Skin of body (tissue), 2 donors: ENCODE data around the gene RAB25. TPM values are rescaled to one million over a fixed set of nuclear protein-coding genes. Genes with fewer than 3 reads are reported as not detected.
"Not testable (repeated sequence)": the region's sequence is repeated elsewhere in the genome, so short reads cannot be mapped to it uniquely, and the experiment has no call there.

ENCODE experiments used
- DNase-seq: peaks from one replicate; lab custom pipeline; 2025; lab: John Stamatoyannopoulos, UW
- total RNA-seq: library from RNA; depleted of rRNA; stranded (reverse); fragments of >200 nt; gene quantifications from one replicate; pipeline ENCODE4 v1.2.3, GENCODE V29; 2014

RAB25 gene
- total RNA-seq, 1 donor from 2014 or later: 31.7 TPM

- DNase-seq: peak; percentile 98
These were observed 6.3 kb upstream of the RAB25 start, which contains the start of gene LAMTOR2 for GRCh38 chr1:156054500-156055280. Gene LAMTOR2 (plus strand): TSS chr1:156054782. CDS start chr1:156054890, 108 bp downstream.

DNA sequence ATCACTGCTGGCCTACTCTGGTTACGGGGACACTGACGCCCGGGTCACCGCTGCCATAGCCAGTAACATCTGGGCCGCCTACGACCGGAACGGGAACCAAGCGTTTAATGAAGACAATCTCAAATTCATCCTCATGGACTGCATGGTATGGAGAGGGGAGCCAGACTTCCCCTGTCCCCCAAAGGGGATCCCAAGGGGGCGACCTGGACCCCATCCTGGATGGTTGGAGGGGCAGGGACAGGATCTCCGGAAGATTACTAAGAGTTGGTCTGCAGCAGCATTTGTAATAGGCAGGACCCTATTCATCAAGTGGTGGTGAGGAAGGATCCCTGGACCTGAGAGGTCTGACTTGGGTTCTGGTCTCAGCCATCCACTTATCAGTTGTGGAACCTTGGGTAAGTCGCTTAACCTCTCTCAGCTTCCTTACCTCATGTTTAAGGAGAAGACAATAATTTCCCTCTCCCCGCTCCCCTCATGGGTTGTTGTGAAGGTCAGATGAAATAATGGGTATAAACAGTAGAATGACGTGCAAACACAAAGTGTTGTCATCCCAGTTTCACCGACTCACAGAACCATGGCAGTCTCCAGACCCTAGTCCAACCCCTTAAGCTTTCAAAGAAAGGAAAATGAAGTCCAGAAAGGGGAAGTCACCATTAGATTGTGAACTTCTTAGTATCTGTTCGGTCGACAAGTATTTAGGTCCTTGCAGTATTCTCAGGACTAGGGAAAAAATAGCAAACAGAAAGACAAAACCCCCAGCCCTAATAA lies 5.5 kb upstream of the RAB25 start:
- no peak for DNase-seq

GRCh38 chr1:156056326-156056849 lies 4.6 kb upstream of the RAB25 start:
- no peak for DNase-seq

- DNase-seq: no peak
These were observed 1.2 kb downstream of the RAB25 start for GRCh38 chr1:156062189-156062588.

DNA sequence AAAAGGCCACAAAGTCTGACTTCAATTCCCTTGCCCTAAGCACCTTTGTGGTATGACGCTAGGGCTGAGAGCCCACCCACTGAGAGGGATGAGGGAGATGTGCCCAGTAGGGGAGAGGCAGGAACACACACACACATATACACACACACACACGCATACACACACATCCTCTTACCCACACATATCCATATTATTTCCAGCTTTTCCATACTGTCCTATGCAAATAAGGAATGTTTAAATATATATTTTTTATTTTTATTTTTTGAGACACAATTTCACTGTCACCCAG lies 3.0 kb downstream of the RAB25 start:
- DNase-seq: no peak

GRCh38 chr1:156064615-156065014 lies 3.7 kb downstream of the RAB25 start:
- DNase-seq: no peak

DNA sequence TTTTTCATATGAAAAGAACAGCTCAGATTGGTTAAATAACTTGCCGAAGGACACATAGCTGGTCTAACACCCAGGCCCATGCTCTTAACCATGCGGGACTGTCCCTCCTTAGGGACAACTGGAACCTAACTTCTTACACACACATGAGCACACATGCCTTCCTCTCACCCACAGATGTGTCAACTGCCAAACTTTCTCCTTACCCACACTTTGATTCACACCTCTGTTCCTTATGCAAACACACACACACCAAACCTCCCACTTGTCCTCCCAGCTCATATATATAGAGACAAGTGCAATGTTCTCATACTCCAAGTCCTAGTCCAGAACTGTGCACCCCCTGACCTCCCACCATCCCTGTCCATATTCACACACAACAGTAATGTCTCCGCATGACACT lies 4.3 kb downstream of the RAB25 start:
- no peak for DNase-seq

- no peak for DNase-seq
These were observed 4.9 kb downstream of the RAB25 start for GRCh38 chr1:156065871-156066270.

DNA sequence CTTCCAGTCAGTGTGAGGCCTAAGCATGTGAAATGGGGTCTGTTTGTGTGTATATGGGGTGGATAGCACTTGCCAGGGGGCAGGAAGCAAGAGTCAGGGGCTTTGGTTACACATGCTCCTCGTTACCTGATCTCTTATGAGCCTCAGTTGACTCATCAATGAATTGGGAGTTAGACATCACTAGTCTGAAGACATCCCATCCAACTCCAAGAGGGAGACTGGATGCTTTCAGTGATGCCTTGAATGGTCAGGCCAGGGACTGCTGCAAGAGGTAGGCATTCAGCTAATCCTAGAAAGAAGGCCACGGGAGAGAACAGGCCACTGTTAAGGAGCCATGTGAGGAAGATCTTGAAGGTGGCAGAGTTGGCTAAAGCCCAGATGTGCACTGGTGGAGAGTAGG lies 6.3 kb downstream of the RAB25 start:
- no peak for DNase-seq

- no peak for DNase-seq
These were observed 8.8 kb downstream of the RAB25 start for GRCh38 chr1:156069490-156070455.

GRCh38 chr1:156070548-156070947 lies 9.6 kb downstream of the RAB25 start:
- no peak for DNase-seq

DNA sequence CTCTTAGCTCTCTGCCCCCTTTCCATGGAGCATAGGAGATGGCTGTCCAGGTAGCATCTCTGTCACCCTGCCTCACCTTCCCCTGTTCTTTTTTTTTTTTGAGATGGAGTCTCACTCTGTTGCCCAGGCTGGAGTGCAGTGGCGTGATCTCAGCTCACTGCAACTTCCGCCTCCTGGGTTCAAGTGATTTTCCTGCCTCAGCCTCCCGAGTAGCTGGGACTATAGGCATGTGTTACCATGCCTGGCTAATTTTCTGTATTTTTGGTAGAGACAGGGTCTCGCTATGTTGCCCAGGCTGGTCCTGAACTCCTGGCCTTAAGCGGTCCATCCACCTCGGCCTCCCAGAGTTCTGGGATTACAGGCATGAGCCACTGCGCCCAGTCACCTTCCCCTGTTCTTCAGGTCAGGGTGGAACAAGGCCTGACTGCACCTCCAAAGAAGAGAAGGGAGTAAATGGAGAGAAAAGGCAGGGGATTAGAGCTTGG lies 10.4 kb downstream of the RAB25 start:
- not testable (repeated sequence) for DNase-seq

DNA sequence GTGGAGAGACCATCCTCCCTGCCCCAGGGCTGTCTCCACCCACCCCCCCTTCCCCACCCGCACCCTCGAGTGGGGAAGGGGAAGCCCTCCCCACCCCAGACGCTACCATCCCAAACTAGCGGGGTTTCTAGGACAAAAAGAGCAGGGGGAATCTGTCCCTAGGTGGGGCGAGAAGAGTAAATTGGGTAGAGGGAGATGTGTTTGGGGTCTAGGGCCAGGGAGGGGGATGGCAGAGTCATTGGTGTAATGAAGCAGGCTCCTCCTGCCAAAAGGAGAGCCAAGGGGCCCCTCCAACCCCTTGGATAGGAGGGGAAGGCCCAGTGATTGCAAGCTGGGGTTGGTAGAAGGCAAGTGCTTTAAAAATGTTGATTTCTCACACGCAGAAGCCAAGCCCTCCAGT lies 11.3 kb downstream of the RAB25 start:
- no peak for DNase-seq

DNA sequence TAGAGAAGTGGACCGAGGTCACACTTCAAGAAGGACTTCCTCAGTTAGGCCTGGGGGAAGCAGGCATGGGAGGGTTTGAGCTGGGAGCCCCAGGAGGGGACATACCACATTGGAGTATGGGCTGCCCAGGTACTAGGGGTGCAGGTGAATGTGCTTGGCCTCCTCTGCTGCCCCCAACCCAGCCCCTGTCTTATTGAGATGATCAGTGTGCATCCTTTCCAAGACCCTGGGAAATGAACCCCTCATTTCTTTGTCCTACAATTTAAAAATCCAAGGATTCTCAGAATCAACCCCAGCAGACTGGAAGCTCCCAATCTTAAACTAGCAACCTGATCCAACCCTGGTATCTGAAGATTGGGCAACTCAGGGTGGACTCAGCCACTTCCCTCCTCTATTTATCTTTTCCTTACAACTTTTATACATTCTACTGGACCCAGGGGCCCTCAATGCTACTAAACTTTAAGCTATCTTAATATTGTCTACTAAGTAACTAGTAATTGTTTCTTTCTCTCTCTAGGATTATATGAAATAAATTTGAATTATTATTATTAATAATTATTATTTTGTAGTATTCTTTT lies 12.2 kb downstream of the RAB25 start:
- DNase-seq: no peak

- no peak for DNase-seq
These were observed 12.8 kb downstream of the RAB25 start for GRCh38 chr1:156073740-156074139.

- no peak for DNase-seq
These were observed 13.7 kb downstream of the RAB25 start for GRCh38 chr1:156074661-156075060.

GRCh38 chr1:156075162-156075561 lies 14.2 kb downstream of the RAB25 start:
- DNase-seq: no peak

DNA sequence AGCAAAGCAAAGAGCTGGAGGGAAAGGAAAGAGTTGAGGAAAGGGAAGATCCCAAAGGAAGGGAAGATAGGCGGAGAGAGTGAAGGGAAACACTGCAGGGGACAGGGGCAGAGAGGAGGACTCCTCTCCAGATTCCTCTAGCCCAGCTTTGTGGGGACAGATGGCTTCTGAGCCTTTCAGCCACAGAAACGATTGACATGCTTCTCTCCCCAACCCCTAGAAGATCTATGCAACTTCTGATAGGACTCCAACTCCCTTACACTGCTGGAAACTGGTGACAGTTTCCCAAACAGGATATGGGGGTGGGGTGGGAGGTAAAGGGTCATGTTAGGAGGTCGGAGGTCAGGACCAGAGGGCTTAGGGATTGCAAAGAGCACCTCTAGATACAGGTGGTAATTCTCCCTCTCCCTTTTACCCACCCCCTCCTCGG lies 14.8 kb downstream of the RAB25 start:
- no peak for DNase-seq

GRCh38 chr1:156076609-156077429 lies 15.9 kb downstream of the RAB25 start:
- no peak for DNase-seq

GRCh38 chr1:156077430-156077760 lies 16.4 kb downstream of the RAB25 start:
- DNase-seq: no peak
